GM12874 (cell line): ENCODE data around the gene GTF3C1.

Source experiments
- CTCF ChIP-seq: IDR thresholded peaks from 2 replicates; pipeline ENCODE4 v1.5.1; 2011; ENCODE audit warnings: low read depth, mild to moderate bottlenecking, control low read depth, low read length, moderate library complexity; ENCODE audit not compliant: insufficient read depth

GTF3C1 gene

GRCh38 chr16:27558434-27558833, 8.7 kb upstream of the GTF3C1 start:
- no peak for TF ChIP-seq CTCF

GRCh38 chr16:27556471-27556870, 6.8 kb upstream of the GTF3C1 start:
- no peak for TF ChIP-seq CTCF

- no peak for TF ChIP-seq CTCF
These were observed 1.3 kb upstream of the GTF3C1 start for GRCh38 chr16:27551036-27551435.

GRCh38 chr16:27550582-27550920, 838 bp upstream of the GTF3C1 start:
- TF ChIP-seq CTCF: no peak

- TF ChIP-seq CTCF: no peak
These were observed 308 bp downstream of the GTF3C1 start for GRCh38 chr16:27549464-27549745.

- no peak for TF ChIP-seq CTCF
These were observed 1.9 kb downstream of the GTF3C1 start for GRCh38 chr16:27547851-27548250.

GRCh38 chr16:27547134-27547533, 2.6 kb downstream of the GTF3C1 start:
- TF ChIP-seq CTCF: no peak

- TF ChIP-seq CTCF: no peak
These were observed 5.0 kb downstream of the GTF3C1 start for GRCh38 chr16:27544671-27545070.
